Ishikawa (cell line): ENCODE data around the gene INPP4B.

Experiments
- CEBPB ChIP-seq: IDR thresholded peaks from 2 replicates; pipeline ENCODE4 v1.6.1; 2012
- CREB1 ChIP-seq: IDR thresholded peaks from 2 replicates; pipeline ENCODE4 v1.6.1; 2012; ENCODE audit warnings: low read depth
- EGR1 ChIP-seq: IDR thresholded peaks from 2 replicates; pipeline ENCODE4 v1.6.1; 2012
- EP300 ChIP-seq: IDR thresholded peaks from 2 replicates; pipeline ENCODE4 v1.6.1; 2012; ENCODE audit warnings: borderline replicate concordance
- FOXM1 ChIP-seq: IDR thresholded peaks from 2 replicates; pipeline ENCODE4 v1.6.1; 2012; ENCODE audit warnings: low read depth, borderline replicate concordance
- MAX ChIP-seq: IDR thresholded peaks from 2 replicates; pipeline ENCODE4 v1.6.1; 2012
- NFIC ChIP-seq: IDR thresholded peaks from 2 replicates; pipeline ENCODE4 v1.6.1; 2012
- RAD21 ChIP-seq: IDR thresholded peaks from 2 replicates; pipeline ENCODE4 v1.6.1; 2012; ENCODE audit warnings: low read depth
- REST ChIP-seq: IDR thresholded peaks from 2 replicates; pipeline ENCODE4 v1.6.1; 2012; ENCODE audit warnings: low read depth, mild to moderate bottlenecking
- TAF1 ChIP-seq: IDR thresholded peaks from 2 replicates; pipeline ENCODE4 v1.6.1; 2012; ENCODE audit warnings: low read depth, mild to moderate bottlenecking
- TCF12 ChIP-seq: IDR thresholded peaks from 2 replicates; pipeline ENCODE4 v1.6.1; 2012; ENCODE audit warnings: low read depth
- TEAD4 ChIP-seq: IDR thresholded peaks from 2 replicates; pipeline ENCODE4 v1.6.1; 2012
- USF1 ChIP-seq: IDR thresholded peaks from 2 replicates; pipeline ENCODE4 v1.6.1; 2012
- YY1 ChIP-seq: IDR thresholded peaks from 2 replicates; pipeline ENCODE4 v1.6.1; 2012; ENCODE audit warnings: low read depth
- ZBTB7A ChIP-seq: IDR thresholded peaks from 2 replicates; pipeline ENCODE4 v1.6.1; 2012; ENCODE audit warnings: low read depth

INPP4B gene

GRCh38 chr4:142044271-142044670, 801.8 kb downstream of the INPP4B start:
- no peak for TF ChIP-seq TEAD4
- no peak for TF ChIP-seq NFIC

- TF ChIP-seq TCF12 (no peak), RAD21 (no peak), EP300 (no peak), REST (no peak), TAF1 (no peak), NFIC (no peak), EGR1 (no peak), ZBTB7A (no peak), FOXM1 (no peak), YY1 (no peak), TEAD4 (no peak), CREB1 (no peak), CEBPB (no peak), MAX (no peak), USF1 (no peak)
Observed at GRCh38 chr4:142043509-142043908, 802.6 kb downstream of the INPP4B start.

- TF ChIP-seq TAF1: no peak
- no peak for TF ChIP-seq YY1
- TF ChIP-seq FOXM1: no peak
- no peak for TF ChIP-seq REST
- TF ChIP-seq USF1: no peak
- TF ChIP-seq TCF12: no peak
- no peak for TF ChIP-seq CREB1
- no peak for TF ChIP-seq EP300
- TF ChIP-seq EGR1: no peak
- no peak for TF ChIP-seq CEBPB
- no peak for TF ChIP-seq MAX
- no peak for TF ChIP-seq RAD21
- no peak for TF ChIP-seq TEAD4
- TF ChIP-seq ZBTB7A: no peak
- no peak for TF ChIP-seq NFIC
Observed at GRCh38 chr4:142041788-142042187, 804.3 kb downstream of the INPP4B start.

- TF ChIP-seq USF1 (no peak), TEAD4 (no peak), RAD21 (peak; percentile 20; the same call in 1 of the 2 replicates), TAF1 (no peak), YY1 (no peak), CEBPB (no peak), ZBTB7A (no peak), MAX (no peak)
Observed at GRCh38 chr4:142040043-142040442, 806.1 kb downstream of the INPP4B start.

GRCh38 chr4:142036795-142037583, 809.1 kb downstream of the INPP4B start:
- TF ChIP-seq TCF12 (no peak), USF1 (no peak), YY1 (no peak), FOXM1 (no peak), CREB1 (no peak), EGR1 (no peak), REST (no peak), CEBPB (no peak), ZBTB7A (no peak), NFIC (no peak), EP300 (no peak), RAD21 (no peak), TEAD4 (no peak), MAX (no peak), TAF1 (no peak)
